ENCODE results near the gene PHF23.

The PHF23 gene

GRCh38 chr17:7235693-7236665, 3.3 kb downstream of the PHF23 start:
- TF ChIP-seq SIN3A (IDR thresholded peaks at IDR 0.05; ENCODE audit: borderline replicate concordance, insufficient read depth, low read length) = no peak
- no peak for TF ChIP-seq REST (IDR thresholded peaks at IDR 0.05; ENCODE audit: insufficient read depth in 1 of 2, low read depth in 2 of 2, low read length in 2 of 2)
- TF ChIP-seq POLR2AphosphoS5 (IDR thresholded peaks at IDR 0.05; ENCODE audit: low read depth, low read length) = no peak
- no peak for TF ChIP-seq FOXP2 (optimal IDR thresholded peaks at IDR 0.05; ENCODE audit: borderline replicate concordance, extremely low read depth, extremely low read length, insufficient read depth)
- TF ChIP-seq TAF1 (IDR thresholded peaks at IDR 0.05; ENCODE audit: borderline replicate concordance, insufficient read depth, low read length) = no peak

- TF ChIP-seq FOXP2 (optimal IDR thresholded peaks at IDR 0.05; ENCODE audit: borderline replicate concordance, extremely low read depth, extremely low read length, insufficient read depth) = peak; percentile 83
- TF ChIP-seq REST (IDR thresholded peaks at IDR 0.05; ENCODE audit: insufficient read depth in 1 of 2, low read depth in 2 of 2, low read length in 2 of 2) = peak; percentile 14 to 50; a peak in 1 of 4 replicates
- peak; percentile 85; the same call in 1 of the 2 replicates for TF ChIP-seq TAF1 (IDR thresholded peaks at IDR 0.05; ENCODE audit: borderline replicate concordance, insufficient read depth, low read length)
- peak; percentile 96; the same call in 1 of the 2 replicates for TF ChIP-seq SIN3A (IDR thresholded peaks at IDR 0.05; ENCODE audit: borderline replicate concordance, insufficient read depth, low read length)
- peak; percentile 98 for TF ChIP-seq POLR2AphosphoS5 (IDR thresholded peaks at IDR 0.05; ENCODE audit: low read depth, low read length)
These were observed 4.9 kb downstream of the PHF23 start, which contains the start of gene DVL2 for GRCh38 chr17:7234083-7234951. Gene DVL2 (minus strand): TSS chr17:7234517. CDS start chr17:7234262, 255 bp downstream.

- TF ChIP-seq SIN3A (IDR thresholded peaks at IDR 0.05; ENCODE audit: borderline replicate concordance, insufficient read depth, low read length) (peak; percentile 15; the same call in 1 of the 2 replicates), POLR2AphosphoS5 (IDR thresholded peaks at IDR 0.05; ENCODE audit: low read depth, low read length) (no peak), TAF1 (IDR thresholded peaks at IDR 0.05; ENCODE audit: borderline replicate concordance, insufficient read depth, low read length) (no peak), REST (IDR thresholded peaks at IDR 0.05; ENCODE audit: insufficient read depth in 1 of 2, low read depth in 2 of 2, low read length in 2 of 2) (no peak), FOXP2 (optimal IDR thresholded peaks at IDR 0.05; ENCODE audit: borderline replicate concordance, extremely low read depth, extremely low read length, insufficient read depth) (no peak)
These were observed 5.6 kb downstream of the PHF23 start for GRCh38 chr17:7233701-7234082.

GRCh38 chr17:7232114-7232513, 7.1 kb downstream of the PHF23 start:
- no peak for TF ChIP-seq TAF1 (IDR thresholded peaks at IDR 0.05; ENCODE audit: borderline replicate concordance, insufficient read depth, low read length)
- TF ChIP-seq REST (IDR thresholded peaks at IDR 0.05; ENCODE audit: insufficient read depth in 1 of 2, low read depth in 2 of 2, low read length in 2 of 2) = no peak
- no peak for TF ChIP-seq FOXP2 (optimal IDR thresholded peaks at IDR 0.05; ENCODE audit: borderline replicate concordance, extremely low read depth, extremely low read length, insufficient read depth)
- TF ChIP-seq SIN3A (IDR thresholded peaks at IDR 0.05; ENCODE audit: borderline replicate concordance, insufficient read depth, low read length) = no peak
- TF ChIP-seq POLR2AphosphoS5 (IDR thresholded peaks at IDR 0.05; ENCODE audit: low read depth, low read length) = no peak

Data from PFSK-1 (cell line).